SK-N-SH (cell line): ENCODE results near the gene APBA2.

ENCODE experiments used
- EP300 ChIP-seq, 2 experiments: IDR thresholded peaks; 2 replicates each; pipeline versions ENCODE4 v1.4.0 to v1.6.1; 2012; ENCODE audit warnings: borderline replicate concordance in 1 of 2, low read depth in 1 of 2, low read length in 1 of 2
- EZH2phosphoT487 ChIP-seq: fragments of 200-600 bp; sonication (generic); IDR thresholded peaks from 2 replicates; pipeline ENCODE4 v1.6.1; 2017; ENCODE audit warnings: low read depth, mixed run types, mild to moderate bottlenecking, antibody characterized with exemption, moderate library complexity, borderline replicate concordance
- JUND ChIP-seq: IDR thresholded peaks from 2 replicates; pipeline ENCODE4 v1.4.0; 2012
- MEF2A ChIP-seq: IDR thresholded peaks from 2 replicates; pipeline ENCODE4 v1.4.0; 2012; ENCODE audit warnings: low read depth, borderline replicate concordance
- POLR2AphosphoS5 ChIP-seq: IDR thresholded peaks from 2 replicates; pipeline ENCODE4 v1.6.1; 2012; ENCODE audit warnings: low read depth, low read length
- TEAD4 ChIP-seq: IDR thresholded peaks from 2 replicates; pipeline ENCODE4 v1.4.0; 2012; ENCODE audit warnings: mild to moderate bottlenecking, borderline replicate concordance; ENCODE audit not compliant: insufficient read depth
- YY1 ChIP-seq: IDR thresholded peaks from 2 replicates; pipeline ENCODE4 v1.4.0; 2012; ENCODE audit warnings: low read depth, mild to moderate bottlenecking
- TF ChIP-seq, protein P1 (sequence below): IDR thresholded peaks from 2 replicates; pipeline ENCODE4 v1.4.0; 2012; ENCODE audit warnings: low read depth, borderline replicate concordance
- TF ChIP-seq, protein P2 (sequence below): fragments of 200-600 bp; sonication (generic); IDR thresholded peaks from 2 replicates; pipeline ENCODE4 v1.6.1; 2017; ENCODE audit warnings: antibody characterized with exemption, mild to moderate bottlenecking, moderate library complexity
- TF ChIP-seq, protein P3 (sequence below): IDR thresholded peaks from 2 replicates; pipeline ENCODE4 v1.6.1; 2012; ENCODE audit warnings: mild to moderate bottlenecking, low read depth, low read length, moderate library complexity

DNA sequence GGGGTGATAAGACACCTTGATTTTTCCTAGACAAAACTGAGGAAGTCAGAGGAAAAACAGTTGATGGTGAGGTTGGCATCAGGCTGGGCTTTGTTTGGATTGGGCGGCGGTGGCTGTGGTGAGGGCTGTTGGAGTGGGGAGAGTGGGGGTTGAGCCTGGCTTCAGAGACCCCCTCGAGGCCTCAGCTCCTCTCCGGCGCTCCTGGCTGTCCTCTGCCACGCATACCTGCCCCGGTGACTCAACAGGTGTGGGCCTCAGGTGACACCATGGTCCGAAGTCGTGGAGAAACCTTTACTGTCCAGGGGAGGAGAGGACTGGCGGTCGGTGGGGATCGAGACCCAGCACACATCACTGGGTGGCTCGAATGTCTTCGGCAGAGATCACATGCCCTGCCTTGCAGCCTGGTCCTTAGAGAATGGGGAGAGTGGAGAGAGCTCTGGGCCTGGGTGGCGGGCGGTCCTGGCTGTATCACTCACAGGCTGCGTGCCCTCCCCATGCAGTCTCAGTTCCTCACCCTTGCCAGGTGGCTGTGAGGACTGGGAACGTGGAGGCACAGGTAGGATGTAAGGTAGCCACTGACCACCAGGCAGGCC, 2.6 kb downstream of the APBA2 start:
- TF ChIP-seq, protein P1, sequence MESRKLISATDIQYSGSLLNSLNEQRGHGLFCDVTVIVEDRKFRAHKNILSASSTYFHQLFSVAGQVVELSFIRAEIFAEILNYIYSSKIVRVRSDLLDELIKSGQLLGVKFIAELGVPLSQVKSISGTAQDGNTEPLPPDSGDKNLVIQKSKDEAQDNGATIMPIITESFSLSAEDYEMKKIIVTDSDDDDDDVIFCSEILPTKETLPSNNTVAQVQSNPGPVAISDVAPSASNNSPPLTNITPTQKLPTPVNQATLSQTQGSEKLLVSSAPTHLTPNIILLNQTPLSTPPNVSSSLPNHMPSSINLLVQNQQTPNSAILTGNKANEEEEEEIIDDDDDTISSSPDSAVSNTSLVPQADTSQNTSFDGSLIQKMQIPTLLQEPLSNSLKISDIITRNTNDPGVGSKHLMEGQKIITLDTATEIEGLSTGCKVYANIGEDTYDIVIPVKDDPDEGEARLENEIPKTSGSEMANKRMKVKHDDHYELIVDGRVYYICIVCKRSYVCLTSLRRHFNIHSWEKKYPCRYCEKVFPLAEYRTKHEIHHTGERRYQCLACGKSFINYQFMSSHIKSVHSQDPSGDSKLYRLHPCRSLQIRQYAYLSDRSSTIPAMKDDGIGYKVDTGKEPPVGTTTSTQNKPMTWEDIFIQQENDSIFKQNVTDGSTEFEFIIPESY: no peak
- TF ChIP-seq EP300 (IDR thresholded peaks at IDR 0.05; ENCODE audit: borderline replicate concordance in 1 of 2, low read depth in 1 of 2, low read length in 1 of 2) (no peak), YY1 (no peak), POLR2AphosphoS5 (no peak), JUND (no peak), TEAD4 (no peak), EZH2phosphoT487 (no peak), MEF2A (no peak)
- TF ChIP-seq, protein P2, sequence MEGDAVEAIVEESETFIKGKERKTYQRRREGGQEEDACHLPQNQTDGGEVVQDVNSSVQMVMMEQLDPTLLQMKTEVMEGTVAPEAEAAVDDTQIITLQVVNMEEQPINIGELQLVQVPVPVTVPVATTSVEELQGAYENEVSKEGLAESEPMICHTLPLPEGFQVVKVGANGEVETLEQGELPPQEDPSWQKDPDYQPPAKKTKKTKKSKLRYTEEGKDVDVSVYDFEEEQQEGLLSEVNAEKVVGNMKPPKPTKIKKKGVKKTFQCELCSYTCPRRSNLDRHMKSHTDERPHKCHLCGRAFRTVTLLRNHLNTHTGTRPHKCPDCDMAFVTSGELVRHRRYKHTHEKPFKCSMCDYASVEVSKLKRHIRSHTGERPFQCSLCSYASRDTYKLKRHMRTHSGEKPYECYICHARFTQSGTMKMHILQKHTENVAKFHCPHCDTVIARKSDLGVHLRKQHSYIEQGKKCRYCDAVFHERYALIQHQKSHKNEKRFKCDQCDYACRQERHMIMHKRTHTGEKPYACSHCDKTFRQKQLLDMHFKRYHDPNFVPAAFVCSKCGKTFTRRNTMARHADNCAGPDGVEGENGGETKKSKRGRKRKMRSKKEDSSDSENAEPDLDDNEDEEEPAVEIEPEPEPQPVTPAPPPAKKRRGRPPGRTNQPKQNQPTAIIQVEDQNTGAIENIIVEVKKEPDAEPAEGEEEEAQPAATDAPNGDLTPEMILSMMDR: no peak
- TF ChIP-seq, protein P3, sequence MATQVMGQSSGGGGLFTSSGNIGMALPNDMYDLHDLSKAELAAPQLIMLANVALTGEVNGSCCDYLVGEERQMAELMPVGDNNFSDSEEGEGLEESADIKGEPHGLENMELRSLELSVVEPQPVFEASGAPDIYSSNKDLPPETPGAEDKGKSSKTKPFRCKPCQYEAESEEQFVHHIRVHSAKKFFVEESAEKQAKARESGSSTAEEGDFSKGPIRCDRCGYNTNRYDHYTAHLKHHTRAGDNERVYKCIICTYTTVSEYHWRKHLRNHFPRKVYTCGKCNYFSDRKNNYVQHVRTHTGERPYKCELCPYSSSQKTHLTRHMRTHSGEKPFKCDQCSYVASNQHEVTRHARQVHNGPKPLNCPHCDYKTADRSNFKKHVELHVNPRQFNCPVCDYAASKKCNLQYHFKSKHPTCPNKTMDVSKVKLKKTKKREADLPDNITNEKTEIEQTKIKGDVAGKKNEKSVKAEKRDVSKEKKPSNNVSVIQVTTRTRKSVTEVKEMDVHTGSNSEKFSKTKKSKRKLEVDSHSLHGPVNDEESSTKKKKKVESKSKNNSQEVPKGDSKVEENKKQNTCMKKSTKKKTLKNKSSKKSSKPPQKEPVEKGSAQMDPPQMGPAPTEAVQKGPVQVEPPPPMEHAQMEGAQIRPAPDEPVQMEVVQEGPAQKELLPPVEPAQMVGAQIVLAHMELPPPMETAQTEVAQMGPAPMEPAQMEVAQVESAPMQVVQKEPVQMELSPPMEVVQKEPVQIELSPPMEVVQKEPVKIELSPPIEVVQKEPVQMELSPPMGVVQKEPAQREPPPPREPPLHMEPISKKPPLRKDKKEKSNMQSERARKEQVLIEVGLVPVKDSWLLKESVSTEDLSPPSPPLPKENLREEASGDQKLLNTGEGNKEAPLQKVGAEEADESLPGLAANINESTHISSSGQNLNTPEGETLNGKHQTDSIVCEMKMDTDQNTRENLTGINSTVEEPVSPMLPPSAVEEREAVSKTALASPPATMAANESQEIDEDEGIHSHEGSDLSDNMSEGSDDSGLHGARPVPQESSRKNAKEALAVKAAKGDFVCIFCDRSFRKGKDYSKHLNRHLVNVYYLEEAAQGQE: no peak
